HG03521 (cell line): ENCODE results near the gene ID1.

Experiments
- ATAC-seq: cut with Tn5 transposase; IDR thresholded peaks from one replicate; pipeline ENCODE4 v1.9.1; 2021; ENCODE audit warnings: mild to moderate bottlenecking, moderate library complexity; ENCODE audit not compliant: unreplicated experiment

The ID1 gene

GRCh38 chr20:31605031-31605901 is at the start of gene ID1:
Gene ID1 (plus strand): TSS chr20:31605289. CDS start chr20:31605388, 99 bp downstream.
- ATAC-seq = peak; percentile 79

DNA sequence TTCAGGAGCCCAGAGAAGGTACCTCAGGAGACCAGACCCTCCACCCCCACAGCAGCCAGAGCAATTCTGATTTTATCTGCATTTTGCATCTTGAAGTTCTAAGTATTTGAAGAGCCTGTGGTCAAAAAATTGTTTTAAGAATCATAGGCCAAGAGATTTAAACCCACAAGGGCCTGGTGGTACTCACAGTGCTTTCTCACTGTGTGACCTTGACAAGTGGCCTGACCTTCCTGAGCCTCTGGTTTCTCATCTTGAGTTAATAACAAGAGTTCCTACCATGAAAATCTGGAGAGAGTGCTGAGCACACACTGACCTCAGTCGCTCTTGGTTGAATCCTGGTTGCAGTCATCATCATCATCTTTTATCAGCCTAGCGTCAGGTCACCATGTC is 45.4 kb upstream of the ID1 start:
- no peak for ATAC-seq

DNA sequence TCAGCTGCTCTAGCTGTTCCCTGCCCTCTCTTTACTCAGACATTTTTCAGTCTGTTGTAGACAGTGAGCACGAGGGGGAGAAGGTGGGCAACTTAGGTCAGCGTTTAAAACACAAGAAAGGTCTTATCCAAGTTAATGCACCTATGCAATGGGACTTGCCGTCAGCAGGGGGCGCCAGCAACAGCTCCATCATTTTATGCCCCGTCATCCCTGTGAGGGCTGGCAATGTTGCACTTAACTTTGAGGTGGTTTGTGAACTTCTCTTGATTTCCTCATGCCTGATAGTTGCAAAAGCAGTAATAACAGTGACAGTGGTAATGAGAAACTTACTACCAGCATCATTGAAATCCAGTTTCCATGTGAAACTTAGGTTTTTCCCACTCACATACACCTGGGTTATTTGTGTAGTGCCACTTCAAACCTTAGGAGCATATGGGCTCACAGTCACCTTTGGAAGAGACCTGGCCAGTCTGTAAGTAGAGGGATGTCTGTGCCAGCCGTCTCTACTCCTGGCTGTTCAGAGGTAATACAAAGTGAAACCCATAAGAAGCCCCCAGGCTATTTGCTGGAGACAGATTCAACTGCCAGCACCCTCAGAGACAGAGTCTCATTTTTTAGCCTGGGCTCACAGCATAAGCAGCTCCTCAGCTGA is 44.9 kb upstream of the ID1 start:
- ATAC-seq = no peak

- ATAC-seq = no peak
Observed at GRCh38 chr20:31560746-31561598, 44.1 kb upstream of the ID1 start.

- ATAC-seq = no peak
Observed at GRCh38 chr20:31562241-31562640, 42.8 kb upstream of the ID1 start.

DNA sequence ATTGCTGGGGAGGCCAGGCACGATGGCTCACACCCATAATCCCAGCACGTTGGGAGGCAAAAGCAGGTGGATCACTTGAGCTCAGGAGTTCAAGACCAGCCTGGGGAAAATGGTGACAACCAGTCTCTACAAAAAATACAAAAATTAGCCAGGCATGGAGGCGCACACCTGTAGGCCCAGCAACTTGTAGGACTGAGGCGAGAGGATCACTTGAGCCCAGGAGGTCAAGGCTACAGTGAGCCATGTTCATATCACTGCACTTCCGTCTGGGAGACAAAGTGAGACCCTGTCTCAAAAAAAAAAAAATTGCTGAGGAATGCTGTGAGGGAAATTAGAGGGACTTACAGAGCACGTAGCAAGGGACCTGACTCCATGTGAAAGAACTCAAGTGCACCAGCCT is 40.8 kb upstream of the ID1 start:
- ATAC-seq = no peak

GRCh38 chr20:31565699-31566318 is 39.3 kb upstream of the ID1 start:
- no peak for ATAC-seq

DNA sequence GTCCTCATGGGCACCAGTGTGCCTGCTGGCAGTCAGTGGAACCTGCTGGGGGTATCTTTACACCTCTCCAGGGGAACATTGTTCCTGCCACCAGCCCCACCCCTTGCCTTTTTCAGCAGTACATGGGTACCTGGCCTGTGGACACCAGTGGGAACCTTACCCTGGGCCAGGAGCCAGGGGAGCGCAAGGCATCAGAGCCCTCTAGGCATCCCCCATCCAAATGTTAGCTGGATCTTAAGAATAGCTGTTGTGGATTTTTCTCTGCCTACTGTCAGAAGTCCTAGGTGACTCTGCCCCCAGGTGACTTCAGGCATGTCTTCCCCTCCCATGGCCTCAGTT is 38.8 kb upstream of the ID1 start:
- no peak for ATAC-seq

GRCh38 chr20:31566658-31567379 is 38.3 kb upstream of the ID1 start:
- ATAC-seq = no peak

- ATAC-seq = no peak
Observed at GRCh38 chr20:31567380-31567720, 37.7 kb upstream of the ID1 start.

DNA sequence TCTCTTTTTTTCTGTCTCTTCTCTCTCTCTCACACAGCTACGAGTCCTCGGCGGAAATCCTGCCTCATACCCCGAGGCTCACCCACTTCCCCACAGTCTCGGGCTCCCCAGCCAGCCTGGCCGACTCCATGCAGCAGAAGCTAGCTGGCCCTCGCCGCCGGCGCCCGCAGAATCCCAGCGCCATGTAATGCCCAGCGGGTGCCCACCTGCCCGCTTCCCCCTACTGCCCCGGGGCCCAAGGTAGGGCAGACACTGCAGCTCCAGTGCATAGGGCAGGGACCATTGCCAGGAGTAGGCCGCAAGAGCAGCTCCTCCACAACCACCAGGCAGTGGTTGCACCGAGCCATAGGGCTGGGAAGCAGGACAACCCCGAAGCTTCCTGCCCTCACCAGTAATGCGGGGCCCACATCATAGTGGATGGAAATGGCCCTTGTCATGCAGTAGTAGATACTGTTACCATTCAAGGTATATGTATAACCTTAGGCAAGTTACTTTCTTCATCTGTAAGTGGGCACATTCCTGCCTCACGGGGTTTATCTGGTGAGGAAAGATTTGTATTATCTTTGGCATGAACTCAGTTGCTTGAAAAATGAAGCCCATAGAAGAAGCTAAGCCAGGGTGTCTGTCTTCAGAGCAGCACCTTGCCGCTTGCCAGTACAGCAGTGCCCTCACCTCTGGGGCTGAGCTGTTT is 36.9 kb upstream of the ID1 start:
- ATAC-seq = no peak

- ATAC-seq = no peak
Observed at GRCh38 chr20:31568773-31569162, 36.3 kb upstream of the ID1 start.

DNA sequence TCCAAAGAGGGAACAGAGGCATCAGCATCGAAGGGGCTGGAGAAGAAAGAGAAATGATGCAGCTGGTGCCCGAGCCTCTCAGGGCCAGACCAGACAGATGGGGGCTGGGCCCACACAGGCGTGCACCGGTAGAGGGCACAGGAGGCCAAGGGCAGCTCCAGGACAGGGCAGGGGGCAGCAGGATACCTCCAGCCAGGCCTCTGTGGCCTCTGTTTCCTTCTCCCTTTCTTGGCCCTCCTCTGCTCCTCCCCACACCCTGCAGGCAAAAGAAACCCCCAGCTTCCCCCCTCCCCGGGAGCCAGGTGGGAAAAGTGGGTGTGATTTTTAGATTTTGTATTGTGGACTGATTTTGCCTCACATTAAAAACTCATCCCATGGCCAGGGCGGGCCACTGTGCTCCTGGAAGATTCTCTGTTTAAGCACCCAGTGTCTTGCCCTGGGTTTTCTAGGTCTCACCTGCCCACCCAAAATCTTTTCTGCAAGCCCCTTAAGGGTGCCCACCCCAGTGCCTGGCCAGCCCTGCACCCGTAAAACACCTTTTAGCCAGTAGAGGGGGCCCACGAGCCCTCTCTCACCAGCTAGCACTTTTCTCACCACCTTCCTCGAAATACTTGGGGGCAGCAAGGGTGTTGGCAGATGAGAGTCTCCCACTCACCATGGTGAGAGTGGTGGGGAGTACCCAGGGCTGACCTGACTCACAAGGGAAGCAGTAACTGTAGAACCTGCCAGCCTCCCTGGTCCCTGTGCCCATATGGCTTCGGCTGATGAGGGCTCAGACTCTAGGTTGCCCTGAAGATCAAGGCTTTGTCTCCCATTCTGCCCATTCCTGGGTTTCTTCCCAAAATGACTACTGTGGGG is 35.7 kb upstream of the ID1 start:
- ATAC-seq = no peak

DNA sequence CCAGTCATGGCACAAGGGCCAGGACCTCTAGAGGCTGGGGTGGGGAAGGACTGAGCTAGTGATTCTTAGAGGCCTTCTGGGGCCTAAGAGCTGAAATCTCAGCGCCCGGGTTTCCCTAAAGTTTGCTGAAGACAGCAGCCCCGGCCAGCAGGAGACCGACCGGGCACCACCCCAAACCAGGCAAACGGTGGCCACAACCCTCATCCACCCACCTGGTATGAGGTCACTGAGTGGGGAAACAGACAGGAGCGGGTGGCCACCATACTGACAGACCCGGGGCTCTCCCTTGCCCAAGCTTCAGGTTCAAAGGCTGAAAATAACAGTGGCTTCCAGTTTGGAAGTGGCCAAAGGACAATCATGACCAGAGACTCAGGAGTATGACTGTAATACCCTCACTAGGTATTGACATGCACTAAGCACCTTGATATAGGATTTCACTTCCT is 35.0 kb upstream of the ID1 start:
- no peak for ATAC-seq

- ATAC-seq = no peak
Observed at GRCh38 chr20:31570735-31571617, 34.1 kb upstream of the ID1 start.

DNA sequence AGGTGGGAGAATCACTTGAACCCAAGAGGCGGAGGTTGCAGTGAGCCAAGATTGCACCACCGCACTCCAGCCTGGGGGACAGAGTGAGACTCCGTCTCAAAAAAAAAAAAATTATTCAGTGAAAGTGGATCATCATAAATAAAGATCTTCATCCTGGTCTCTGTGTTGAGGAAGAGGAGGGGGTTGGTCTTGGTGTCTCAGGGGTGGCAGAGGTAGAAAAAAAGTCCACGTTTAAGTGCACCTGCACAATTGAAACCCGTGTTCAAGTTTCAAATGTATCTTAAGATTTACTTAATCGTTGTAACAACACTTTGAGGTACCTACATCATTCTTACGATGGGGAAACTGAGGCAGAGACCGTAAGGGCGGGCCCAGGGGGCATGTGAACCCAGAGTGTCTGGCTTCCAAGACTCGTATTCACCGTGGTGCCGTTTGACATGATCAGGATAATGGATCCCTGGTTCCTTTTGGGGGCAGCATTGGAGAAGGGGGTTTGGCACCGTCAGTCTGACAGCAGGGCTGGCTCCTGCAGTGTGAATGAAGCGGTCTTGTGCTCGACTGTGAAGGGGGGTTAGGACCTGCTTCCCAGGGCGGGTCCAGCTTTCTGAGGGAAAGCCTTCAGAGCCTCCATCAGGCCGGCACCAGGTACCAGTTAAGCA is 32.9 kb upstream of the ID1 start:
- no peak for ATAC-seq

- ATAC-seq = peak; percentile 86
Observed at GRCh38 chr20:31572701-31573554, 32.2 kb upstream of the ID1 start.
